Kidney (tissue), 14 donors: ENCODE data around the gene TMEM59. TPM values are rescaled to one million over a fixed set of nuclear protein-coding genes. Genes with fewer than 3 reads are reported as not detected.

Experiments
- DNase-seq, 5 donors: peaks; one replicate each; pipeline ENCODE4 v3.0.0-alpha.2; 2013 to 2020
- FAIRE-seq: peaks from 2 replicates; lab custom pipeline; 2012; peaks lifted over from hg19 to GRCh38; lab: Jason Lieb, UNC
- H3K27ac ChIP-seq, 2 donors: one replicate each; pipeline ENCODE4 v1.7.0; 2013; ENCODE audit warnings: low read depth in 2 of 2, low read length in 2 of 2, inconsistent platforms in 1 of 2
- H3K27me3 ChIP-seq: one replicate; pipeline ENCODE4 v1.7.1; 2013; ENCODE audit warnings: low read length, inconsistent platforms; ENCODE audit not compliant: control insufficient read depth, insufficient read depth
- H3K36me3 ChIP-seq, 3 donors: one replicate each; pipeline versions ENCODE4 v1.7.0 to v1.7.1; 2013; ENCODE audit warnings: low read length in 3 of 3, control low read depth in 1 of 3, inconsistent platforms in 1 of 3; ENCODE audit not compliant: insufficient read depth in 3 of 3, control insufficient read depth in 2 of 3
- H3K4me1 ChIP-seq, 3 donors: one replicate each; pipeline versions ENCODE4 v1.7.0 to v1.7.1; 2013; ENCODE audit warnings: low read length in 3 of 3, inconsistent platforms in 1 of 3, low read depth in 1 of 3; ENCODE audit not compliant: control insufficient read depth in 2 of 3, insufficient read depth in 2 of 3
- H3K4me3 ChIP-seq, 3 donors: one replicate each; pipeline versions ENCODE4 v1.7.0 to v1.8.1; 2013; ENCODE audit warnings: low read length in 3 of 3, control low read depth in 1 of 3, inconsistent platforms in 1 of 3
- H3K9ac ChIP-seq, 3 donors: one replicate each; pipeline versions ENCODE4 v1.7.0 to v1.7.1; 2013; ENCODE audit warnings: low read length in 3 of 3, control low read depth in 1 of 3, inconsistent platforms in 1 of 3
- H3K9me3 ChIP-seq, 3 donors: one replicate each; pipeline versions ENCODE4 v1.7.0 to v1.7.1; 2013; ENCODE audit warnings: low read length in 3 of 3, control low read depth in 1 of 3, inconsistent platforms in 1 of 3; ENCODE audit not compliant: control insufficient read depth in 2 of 3, insufficient read depth in 1 of 3
- CTCF ChIP-seq: IDR thresholded peaks from 3 replicates; pipeline ENCODE4 v1.5.1; 2012; ENCODE audit warnings: mild to moderate bottlenecking, moderate library complexity, borderline replicate concordance; ENCODE audit not compliant: insufficient read depth; ENCODE audit errors: extremely low read depth
- intact Hi-C: fragments of 100-400 bp; cut with DNase I; formaldehyde crosslinking; loops from one replicate; pipeline ENCODE4 v1.11.1; 2022
- polyA plus RNA-seq: library from polyadenylated mRNA; stranded (reverse); fragments of 350-450 nt; fragmentation: Illumina TruSeq; extraction: RNeasy Lipid Tissue Mini Kit (QIAGEN cat#74804); gene quantifications from one replicate; pipeline ENCODE4 v1.2.3, GENCODE V29; 2014; ENCODE audit warnings: low read depth, low replicate concordance; ENCODE audit not compliant: insufficient read depth
- total RNA-seq: library from RNA; stranded (reverse); fragmentation: NEBNext Ultra II Directional; extraction: Animal tissue kit (Norgen Biotek cat#: 25700); gene quantifications from one replicate; pipeline ENCODE4 v1.2.1, GENCODE V29; 2021
- donor health status: control.
- donor health status: control.
- donor health status: control.
- donor health status: control.
- donor health status: control.
- donor health status: DM: yes; HTN: yes; CAD: no.
- donor health status: Normal renal cell carcinoma (clear cell type).

Gene TMEM59
- total and polyA plus RNA-seq, 2 donors from 2014 or later, result 475 to 521 TPM

- intact Hi-C loops, result no loop called here
- Histone ChIP-seq H3K4me1 (peaks cover 0 to 9% (median 2%) of the 10 kb centered on the region in 3 donors), H3K27ac (no peak overlapping the region), H3K4me3 (no peak overlapping the region), H3K9me3 (no peaks in the 10 kb centered on the region), H3K27me3 (no peaks in the 10 kb centered on the region), H3K9ac (no peak overlapping the region), H3K36me3 (peaks cover 0 to 3% (median 2%) of the 10 kb centered on the region in 3 donors)
- DNase-seq (no peak), FAIRE-seq (no peak)
- TF ChIP-seq CTCF, result no peak
These were observed 46.1 kb upstream of the TMEM59 start for GRCh38 chr1:54099061-54099610.

GRCh38 chr1:54096877-54097240, 43.9 kb upstream of the TMEM59 start:
- H3K9ac ChIP-seq, result no peak overlapping the region
- TF ChIP-seq CTCF, result no peak
- intact Hi-C loops, result no loop called here
- no peak for DNase-seq
- FAIRE-seq, result no peak
- no peaks in the 10 kb centered on the region for H3K9me3 ChIP-seq
- peaks cover 0 to 3% (median 2%) of the 10 kb centered on the region in 3 donors for H3K36me3 ChIP-seq
- no peaks in the 10 kb centered on the region for H3K27me3 ChIP-seq
- H3K4me1 ChIP-seq, result peaks cover 0 to 9% (median 2%) of the 10 kb centered on the region in 3 donors
- H3K4me3 ChIP-seq, result no peak overlapping the region
- no peak overlapping the region for H3K27ac ChIP-seq

GRCh38 chr1:54096227-54096876, 43.3 kb upstream of the TMEM59 start:
- peaks cover 0 to 3% (median 2%) of the 10 kb centered on the region in 3 donors for H3K36me3 ChIP-seq
- TF ChIP-seq CTCF, result no peak
- H3K4me3 ChIP-seq, result no peak overlapping the region
- H3K9ac ChIP-seq, result no peak overlapping the region
- H3K27me3 ChIP-seq, result no peaks in the 10 kb centered on the region
- no peaks in the 10 kb centered on the region for H3K9me3 ChIP-seq
- FAIRE-seq (no peak), DNase-seq (peak in 3 of 5 donors; percentile 51 to 68 (median 66))
- intact Hi-C loops, result no loop called here
- H3K27ac ChIP-seq, result no peak overlapping the region
- peaks cover 0 to 9% (median 2%) of the 10 kb centered on the region in 3 donors for H3K4me1 ChIP-seq
